Small intestine (tissue), 7 donors: Measurements from ENCODE around the gene SOX6. TPM values are rescaled to one million over a fixed set of nuclear protein-coding genes. Genes with fewer than 3 reads are reported as not detected.

Source experiments
- DNase-seq, 2 donors: peaks; one replicate each; pipeline versions ENCODE4 v3.0.0 to v3.0.0-alpha.2; 2013
- FAIRE-seq: peaks from 2 replicates; lab custom pipeline; 2012; peaks lifted over from hg19 to GRCh38; lab: Jason Lieb, UNC
- H3K27ac ChIP-seq, 3 donors: one replicate each; pipeline ENCODE4 v1.5.1; 2013; ENCODE audit warnings: low read length in 2 of 3, mild to moderate bottlenecking in 2 of 3, control low read depth in 1 of 3, inconsistent platforms in 1 of 3, low read depth in 1 of 3, moderate library complexity in 1 of 3
- H3K27me3 ChIP-seq, 3 donors: one replicate each; pipeline ENCODE4 v1.6.1; 2013; ENCODE audit warnings: low read length in 3 of 3, inconsistent platforms in 1 of 3; ENCODE audit not compliant: control insufficient read depth in 3 of 3, insufficient read depth in 3 of 3
- H3K36me3 ChIP-seq, 3 donors: one replicate each; pipeline ENCODE4 v1.6.1; 2013; ENCODE audit warnings: low read length in 3 of 3, inconsistent platforms in 1 of 3, low read depth in 1 of 3, mild to moderate bottlenecking in 1 of 3, moderate library complexity in 1 of 3; ENCODE audit not compliant: control insufficient read depth in 3 of 3, insufficient read depth in 2 of 3
- H3K4me1 ChIP-seq, 3 donors: one replicate each; pipeline ENCODE4 v1.6.1; 2013; ENCODE audit warnings: low read length in 2 of 3, inconsistent platforms in 1 of 3, low read depth in 1 of 3, mild to moderate bottlenecking in 1 of 3, moderate library complexity in 1 of 3; ENCODE audit not compliant: control insufficient read depth in 3 of 3, insufficient read depth in 2 of 3
- H3K4me3 ChIP-seq, 3 donors: one replicate each; pipeline ENCODE4 v1.5.1; 2013; ENCODE audit warnings: low read length in 3 of 3, control low read depth in 1 of 3, inconsistent platforms in 1 of 3, low read depth in 1 of 3, mild to moderate bottlenecking in 1 of 3, moderate library complexity in 1 of 3
- H3K9me3 ChIP-seq, 2 donors: one replicate each; pipeline ENCODE4 v1.6.1; 2013; ENCODE audit warnings: low read depth in 1 of 2, low read length in 1 of 2; ENCODE audit not compliant: control insufficient read depth in 2 of 2, insufficient read depth in 1 of 2
- WGBS, 3 donors: extraction: QIAGEN DNeasy Blood & Tissue Kit; methylation state at CpG; one replicate each; pipeline ENCODE4 v1.1.7; 2013; 5-methylcytosine and 5-hydroxymethylcytosine counted together
- polyA plus RNA-seq, 4 donors: library from polyadenylated mRNA; stranded (reverse) in 3 of 4; unstranded in 1 of 4; fragments of 200-250 nt in 3 of 4; fragments of 120-200 nt in 1 of 4; gene quantifications; one replicate each; pipeline versions ENCODE4 v1.2.1 to v1.2.3, GENCODE V29; 2013
- donor health status: healthy with polysubstance abuse.
- donor health status: control.
- donor health status: control.
- donor health status: Bipolar disorder and iron deficiency.
- donor health status: healthy.

SOX6 gene
- polyA plus RNA-seq, 4 donors = 4.6 to 52.4 (median 7.7) TPM

- FAIRE-seq (no peak), DNase-seq (no peak)
- WGBS, 3 donors = 80 to 89% (median 80%) methylated on average over 5 of the region's 5 CpGs
- H3K27me3 ChIP-seq = no peaks in the 10 kb centered on the region
- H3K36me3 ChIP-seq = peaks cover 0 to 16% (median 9%) of the 10 kb centered on the region in 3 donors
- H3K4me3 ChIP-seq = no peak overlapping the region
- H3K4me1 ChIP-seq = no peaks in the 10 kb centered on the region
- H3K27ac ChIP-seq = no peak overlapping the region
- peaks cover 0 to 6% of the 10 kb centered on the region in 2 donors for H3K9me3 ChIP-seq
Measured at GRCh38 chr11:16049611-16050010, 306.7 kb downstream of the SOX6 start.

- no peak overlapping the region for H3K4me3 ChIP-seq
- no peaks in the 10 kb centered on the region for H3K27me3 ChIP-seq
- DNase-seq (no peak), FAIRE-seq (no peak)
- no peak overlapping the region for H3K27ac ChIP-seq
- no peaks in the 10 kb centered on the region for H3K4me1 ChIP-seq
- peaks cover 0 to 24% (median 6%) of the 10 kb centered on the region in 3 donors for H3K36me3 ChIP-seq
- peaks cover 0 to 1% of the 10 kb centered on the region in 2 donors for H3K9me3 ChIP-seq
- 81 to 87% (median 83%) methylated on average over 6 of the region's 6 CpGs for WGBS, 3 donors
Measured at GRCh38 chr11:16047073-16047472, 309.3 kb downstream of the SOX6 start.

- no peak for FAIRE-seq
- WGBS, 3 donors = 91 to 93% (median 91%) methylated on average over 2 of the region's 2 CpGs
- H3K36me3 ChIP-seq = peaks cover 0 to 21% (median 4%) of the 10 kb centered on the region in 3 donors
Measured at GRCh38 chr11:16043617-16044016, 312.7 kb downstream of the SOX6 start.

GRCh38 chr11:16041207-16041606, 315.1 kb downstream of the SOX6 start:
- Histone ChIP-seq H3K4me1 (no peaks in the 10 kb centered on the region), H3K27ac (no peak overlapping the region), H3K36me3 (peaks cover 0 to 11% (median 2%) of the 10 kb centered on the region in 3 donors), H3K4me3 (no peak overlapping the region), H3K27me3 (no peaks in the 10 kb centered on the region), H3K9me3 (no peaks in the 10 kb centered on the region)
- no peak for DNase-seq
- FAIRE-seq = no peak
- 83 to 92% (median 88%) methylated on average over 1 of the region's 1 CpG for WGBS, 3 donors

More at GRCh38 chr11:16043617-16044016, 312.7 kb downstream of the SOX6 start:
- no peak overlapping the region for H3K4me3 ChIP-seq
- no peaks in the 10 kb centered on the region for H3K4me1 ChIP-seq
- no peak overlapping the region for H3K27ac ChIP-seq
- no peak for DNase-seq
- H3K27me3 ChIP-seq = no peaks in the 10 kb centered on the region
- no peaks in the 10 kb centered on the region for H3K9me3 ChIP-seq

DNA sequence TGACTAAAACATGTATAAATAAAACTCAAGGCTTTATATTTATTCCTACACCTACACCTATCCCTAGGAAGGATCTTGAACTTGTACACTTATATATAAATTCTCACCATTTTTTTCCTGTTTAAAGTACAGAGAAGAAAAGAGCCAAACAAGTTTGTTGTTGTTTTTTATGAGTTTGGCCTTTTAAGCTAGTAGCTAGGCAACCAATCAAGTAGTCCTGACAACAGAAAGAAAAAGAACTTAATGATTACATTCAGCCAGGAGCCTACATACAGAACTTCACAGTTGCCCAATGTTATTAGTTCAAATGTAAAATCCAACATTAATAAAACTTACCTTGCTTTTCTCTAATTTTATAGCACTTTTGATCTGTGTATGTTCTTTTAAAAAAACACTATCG, 316.2 kb downstream of the SOX6 start:
- 91 to 96% (median 94%) methylated on average over 1 of the region's 1 CpG for WGBS, 3 donors
- DNase-seq (no peak), FAIRE-seq (no peak)
- no peak overlapping the region for H3K4me3 ChIP-seq
- H3K9me3 ChIP-seq = no peaks in the 10 kb centered on the region
- H3K4me1 ChIP-seq = no peaks in the 10 kb centered on the region
- H3K27ac ChIP-seq = no peak overlapping the region
- peaks cover 0 to 11% (median 2%) of the 10 kb centered on the region in 3 donors for H3K36me3 ChIP-seq
- H3K27me3 ChIP-seq = no peaks in the 10 kb centered on the region

DNA sequence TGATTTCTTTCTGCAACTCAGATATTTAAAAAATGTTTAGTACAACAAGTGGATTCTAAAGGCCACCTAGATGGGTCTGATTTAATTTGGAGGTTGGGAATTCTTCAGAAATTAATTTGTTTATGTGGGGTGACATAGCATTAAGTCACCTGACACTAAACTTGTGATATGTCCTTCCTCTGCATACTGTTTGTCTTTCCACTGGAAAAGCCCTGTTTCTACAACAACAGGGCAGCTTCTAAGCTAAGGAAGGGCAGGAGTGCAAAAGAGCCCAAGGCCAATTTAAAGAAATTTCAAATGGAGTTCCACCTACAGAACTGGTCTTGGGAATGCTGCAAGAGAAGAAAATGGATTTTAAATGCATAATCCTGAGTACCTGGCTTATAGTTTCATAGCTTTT, 319.2 kb downstream of the SOX6 start:
- no peaks in the 10 kb centered on the region for H3K9me3 ChIP-seq
- no peaks in the 10 kb centered on the region for H3K27me3 ChIP-seq
- no peaks in the 10 kb centered on the region for H3K4me1 ChIP-seq
- no peak overlapping the region for H3K4me3 ChIP-seq
- no peak for FAIRE-seq
- H3K27ac ChIP-seq = no peak overlapping the region
- H3K36me3 ChIP-seq = peaks cover 0 to 7% (median 2%) of the 10 kb centered on the region in 3 donors
- no peak for DNase-seq

GRCh38 chr11:16036218-16036617, 320.1 kb downstream of the SOX6 start:
- H3K27me3 ChIP-seq = no peaks in the 10 kb centered on the region
- FAIRE-seq = no peak

GRCh38 chr11:16034074-16034473, 322.3 kb downstream of the SOX6 start:
- no peak for FAIRE-seq
- 88 to 100% (median 97%) methylated on average over 1 of the region's 1 CpG for WGBS, 3 donors
- DNase-seq = no peak

More at GRCh38 chr11:16036218-16036617, 320.1 kb downstream of the SOX6 start:
- Histone ChIP-seq H3K27ac (no peak overlapping the region), H3K4me1 (no peaks in the 10 kb centered on the region), H3K4me3 (no peak overlapping the region), H3K9me3 (no peaks in the 10 kb centered on the region), H3K36me3 (peaks cover 0 to 7% (median 2%) of the 10 kb centered on the region in 3 donors)
- no peak for DNase-seq
- 85 to 92% (median 91%) methylated on average over 6 of the region's 6 CpGs for WGBS, 3 donors

DNA sequence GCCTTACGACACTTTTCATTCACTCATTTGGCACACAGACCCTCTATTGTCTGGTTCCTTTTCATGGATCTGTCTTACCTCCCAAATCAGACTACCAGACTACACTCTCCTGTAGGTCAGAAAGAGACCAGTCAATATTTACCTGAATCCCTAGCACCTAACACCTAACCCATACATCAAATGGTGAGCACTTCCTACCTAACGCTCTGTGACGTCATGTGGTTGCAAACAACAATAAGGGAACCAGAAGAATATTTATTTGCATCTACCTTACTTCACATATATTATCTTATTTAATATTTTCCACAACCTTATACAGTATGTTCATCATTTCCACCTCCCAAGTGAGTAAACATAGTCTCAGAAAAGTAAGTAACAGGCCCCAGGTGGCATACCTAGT, 323.4 kb downstream of the SOX6 start:
- Histone ChIP-seq H3K27me3 (no peaks in the 10 kb centered on the region), H3K27ac (no peak overlapping the region), H3K9me3 (no peaks in the 10 kb centered on the region), H3K4me1 (no peaks in the 10 kb centered on the region), H3K4me3 (no peak overlapping the region), H3K36me3 (peaks cover 0 to 7% (median 2%) of the 10 kb centered on the region in 3 donors)
- 80 to 98% (median 87%) methylated on average over 3 of the region's 3 CpGs for WGBS, 3 donors
- no peak for FAIRE-seq
- no peak for DNase-seq

More at GRCh38 chr11:16034074-16034473, 322.3 kb downstream of the SOX6 start:
- Histone ChIP-seq H3K4me3 (no peak overlapping the region), H3K27ac (no peak overlapping the region), H3K4me1 (no peaks in the 10 kb centered on the region), H3K27me3 (no peaks in the 10 kb centered on the region), H3K9me3 (no peaks in the 10 kb centered on the region), H3K36me3 (peaks cover 0 to 7% (median 2%) of the 10 kb centered on the region in 3 donors)
